Measurements from ENCODE around the gene LONP1.
"Not testable (repeated sequence)": the region's sequence is repeated elsewhere in the genome, so short reads cannot be mapped to it uniquely, and the experiment has no call there.

LONP1 gene

DNA sequence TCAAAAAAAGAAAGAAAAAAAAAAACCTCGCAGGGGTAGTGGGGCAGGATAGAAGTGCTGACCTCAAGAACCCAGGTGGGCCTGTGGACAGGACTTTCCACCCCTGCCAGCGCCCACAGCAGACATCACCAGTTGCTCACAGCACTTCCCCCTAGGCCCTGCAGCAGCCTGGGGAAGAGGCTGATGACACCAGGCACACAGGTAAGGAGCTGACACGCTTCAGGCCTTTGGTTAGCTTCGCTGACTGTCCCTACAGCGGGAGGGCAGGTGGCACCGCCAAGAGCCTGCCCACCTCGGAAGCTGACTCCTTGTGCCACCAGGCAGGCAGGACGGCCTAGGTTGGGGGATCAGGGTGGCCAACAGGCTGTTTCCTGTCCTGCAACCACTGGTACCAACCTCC, 8.9 kb downstream of the LONP1 start:
- DNase-seq (ENCODE audit: low read depth in 2 of 2) = no peak

DNA sequence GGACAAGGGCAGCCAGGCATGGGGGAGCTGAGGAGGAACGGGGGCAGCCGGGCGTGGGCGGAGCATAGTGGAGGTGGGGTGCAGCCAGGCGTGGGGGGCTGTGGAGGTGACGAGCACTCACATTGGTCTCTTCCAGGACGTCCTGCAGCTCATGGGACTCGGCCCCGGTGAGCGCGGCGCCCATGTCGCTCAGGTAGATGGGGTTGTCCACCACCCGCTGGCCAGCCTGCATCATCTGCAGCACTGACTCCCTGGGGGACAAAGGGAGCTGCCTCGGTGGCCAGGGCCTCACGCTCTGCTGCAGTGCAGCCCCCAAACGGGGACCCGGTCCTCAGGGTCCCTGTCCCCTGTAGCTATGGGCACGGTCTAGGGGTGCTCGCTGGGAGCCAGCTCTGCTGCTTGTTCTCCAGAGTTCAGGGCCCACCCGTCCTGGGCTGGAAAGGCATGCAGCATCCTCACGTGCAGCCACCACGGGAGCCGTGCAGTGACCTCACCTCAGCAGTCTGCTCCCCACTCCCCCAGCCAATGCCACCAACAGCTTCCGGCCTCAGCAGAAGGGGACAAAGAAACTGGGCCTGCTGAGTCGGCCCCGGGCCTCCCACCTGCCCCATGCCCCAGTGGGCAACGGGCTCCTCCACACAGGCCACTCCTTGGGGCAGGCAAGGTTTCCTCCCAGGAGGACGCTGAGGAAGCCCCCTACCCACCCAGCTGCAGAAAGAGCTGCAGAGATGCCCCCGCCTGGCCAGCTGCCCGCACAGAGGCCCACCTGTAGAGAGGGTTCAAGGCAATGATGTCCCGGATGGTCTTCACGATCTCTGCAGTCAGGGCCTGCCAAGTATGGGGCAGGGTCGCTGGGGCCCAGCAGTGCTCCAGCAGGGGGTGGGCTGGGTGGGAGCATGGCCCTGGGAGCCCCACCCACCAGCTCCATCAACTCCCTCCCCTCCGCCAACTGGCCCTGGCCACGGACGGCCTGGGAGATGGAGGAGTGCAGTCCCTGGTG, 12.1 kb downstream of the LONP1 start:
- DNase-seq (ENCODE audit: low read depth in 2 of 2) = no peak

GRCh38 chr19:5706876-5707573, 12.9 kb downstream of the LONP1 start:
- no peak for DNase-seq (ENCODE audit: low read depth in 2 of 2)

DNA sequence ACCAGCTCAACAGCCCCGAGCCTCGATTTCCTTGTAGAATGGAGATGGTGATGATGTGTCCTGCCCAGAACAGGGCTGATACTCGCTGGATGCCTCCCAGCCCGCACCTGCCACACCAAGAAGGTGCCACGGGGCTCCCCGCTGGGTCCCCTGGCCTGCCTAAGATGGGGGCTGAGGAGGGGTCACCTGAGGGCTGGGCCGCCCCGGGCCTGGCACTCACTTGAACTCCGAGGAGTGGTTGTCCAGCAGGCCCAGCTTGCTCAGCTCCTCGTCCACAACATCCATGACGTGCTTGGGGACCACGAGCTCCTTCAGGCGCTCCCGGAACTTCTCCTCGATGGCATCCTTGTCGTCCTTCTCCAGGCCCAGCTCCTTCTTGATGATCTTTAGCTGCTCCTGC, 14.4 kb downstream of the LONP1 start:
- DNase-seq (ENCODE audit: low read depth in 2 of 2) = no peak

- no peak for DNase-seq (ENCODE audit: low read depth in 2 of 2)
Observed at GRCh38 chr19:5703819-5704818, 15.8 kb downstream of the LONP1 start.

GRCh38 chr19:5702053-5702410, 17.9 kb downstream of the LONP1 start:
- DNase-seq (ENCODE audit: low read depth in 2 of 2) = not testable (repeated sequence)

DNA sequence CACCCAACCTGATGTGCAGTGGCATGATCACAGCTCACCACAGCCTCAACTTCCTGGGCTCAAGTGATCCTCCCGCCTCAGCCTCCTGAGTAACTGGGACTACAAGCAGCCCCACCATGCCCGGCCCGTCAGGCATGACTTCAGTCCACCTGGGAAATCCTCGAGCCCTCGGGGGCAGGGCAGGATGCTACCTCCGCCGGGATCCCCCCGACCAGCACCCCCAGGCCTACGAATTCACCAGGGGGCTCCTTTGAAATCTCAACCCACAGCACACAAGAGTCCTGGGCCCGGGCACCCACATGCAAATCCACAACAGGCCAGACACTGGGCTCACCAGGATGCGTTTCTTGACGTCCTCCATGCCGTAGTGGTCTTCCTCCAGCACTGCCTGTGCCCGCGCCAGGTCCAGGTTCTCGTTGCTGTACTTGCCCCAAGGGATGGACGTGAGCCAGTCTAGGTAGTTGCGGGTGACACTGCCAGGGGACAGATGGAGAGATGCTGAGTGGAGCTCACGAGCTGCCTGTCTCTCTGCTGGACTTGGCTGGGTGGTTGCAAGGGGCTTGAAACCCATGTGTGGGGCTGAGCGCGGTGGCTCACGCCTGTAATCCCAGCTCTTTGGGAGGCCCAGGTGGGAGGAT, 19.4 kb downstream of the LONP1 start:
- DNase-seq (ENCODE audit: low read depth in 2 of 2) = no peak

DNA sequence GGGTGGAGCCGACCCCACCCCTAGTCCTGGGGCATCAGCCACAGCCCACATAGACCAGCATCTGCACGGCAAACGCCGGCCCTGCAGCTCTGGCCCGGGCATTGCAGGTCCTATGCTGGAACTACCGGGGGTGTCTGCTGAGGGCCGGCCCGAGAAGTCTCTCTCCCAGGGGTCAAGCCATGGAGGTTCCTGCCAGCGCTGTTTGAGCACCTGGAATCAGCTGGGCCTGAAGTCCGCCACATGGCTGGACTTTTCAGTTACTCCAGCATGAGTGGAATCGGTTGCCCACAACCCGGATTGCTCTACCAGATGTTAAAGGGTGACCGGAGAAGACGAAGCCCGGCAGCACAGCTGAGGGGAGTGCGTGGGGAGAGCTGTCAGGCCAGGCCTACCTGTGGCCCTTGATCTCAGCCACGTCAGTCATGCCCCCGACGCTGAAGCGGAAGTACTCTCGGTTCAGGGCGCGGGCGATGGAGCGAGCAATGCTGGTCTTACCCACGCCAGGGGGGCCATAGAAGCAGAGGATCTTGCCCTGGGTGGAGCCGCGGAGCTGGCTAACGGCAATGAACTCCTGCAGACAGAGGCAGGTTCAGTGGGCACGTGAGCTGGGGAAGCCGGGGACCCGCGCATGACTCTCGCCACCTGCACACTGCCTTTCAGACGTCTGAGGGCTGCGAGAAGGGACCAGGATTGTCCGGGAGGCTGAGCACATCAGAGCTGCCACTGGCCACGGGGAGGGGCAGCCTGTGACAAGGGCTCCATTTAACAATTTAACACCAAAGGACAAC, 21.1 kb downstream of the LONP1 start:
- DNase-seq (ENCODE audit: low read depth in 2 of 2) = no peak

- DNase-seq (ENCODE audit: low read depth in 2 of 2) = no peak
Observed at GRCh38 chr19:5697890-5698634, 21.9 kb downstream of the LONP1 start.

- no peak for DNase-seq (ENCODE audit: low read depth in 2 of 2)
Observed at GRCh38 chr19:5697022-5697889, 22.7 kb downstream of the LONP1 start.

- DNase-seq (ENCODE audit: low read depth in 2 of 2) = no peak
Observed at GRCh38 chr19:5696196-5697021, 23.5 kb downstream of the LONP1 start.

GRCh38 chr19:5695649-5696195, 24.2 kb downstream of the LONP1 start:
- no peak for DNase-seq (ENCODE audit: low read depth in 2 of 2)

DNA sequence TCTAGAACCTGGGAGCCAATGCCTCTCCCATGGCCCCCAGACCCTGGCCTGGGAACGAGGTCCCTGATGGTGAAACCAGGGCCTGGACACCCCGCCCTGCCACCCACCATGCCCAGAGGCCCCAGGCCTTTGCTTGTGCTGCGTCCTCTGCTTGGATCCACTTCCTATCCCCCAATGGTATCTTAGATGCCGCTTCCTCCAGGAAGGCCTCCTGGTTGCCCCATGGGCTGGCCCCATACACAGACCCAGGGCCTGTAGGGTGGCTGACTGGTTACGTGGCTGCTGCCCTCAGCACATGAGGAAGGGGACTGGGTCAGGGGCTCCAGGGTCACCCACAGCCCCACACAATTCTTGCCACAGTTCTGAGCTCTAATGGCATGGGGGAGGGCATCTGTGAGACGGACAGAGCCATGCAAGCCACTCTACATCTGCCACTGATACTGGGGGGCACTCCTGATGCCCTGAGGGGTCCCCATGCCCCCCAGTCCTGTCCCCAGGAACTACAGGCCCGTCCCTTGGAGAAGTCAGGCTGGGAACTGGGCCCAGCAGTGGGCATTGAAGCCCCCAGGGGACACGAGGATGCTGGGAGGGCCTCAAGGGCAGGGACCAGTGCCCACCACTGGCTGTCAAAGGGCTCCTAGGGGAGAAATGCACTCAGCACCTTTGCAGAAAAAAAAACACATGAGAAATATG, 24.8 kb downstream of the LONP1 start:
- no peak for DNase-seq (ENCODE audit: low read depth in 2 of 2)

- no peak for DNase-seq (ENCODE audit: low read depth in 2 of 2)
Observed at GRCh38 chr19:5694167-5694955, 25.6 kb downstream of the LONP1 start.

- DNase-seq (ENCODE audit: low read depth in 2 of 2) = no peak
Observed at GRCh38 chr19:5693195-5694166, 26.5 kb downstream of the LONP1 start.
